ENCODE results near the gene TSPAN9.

The TSPAN9 gene

DNA sequence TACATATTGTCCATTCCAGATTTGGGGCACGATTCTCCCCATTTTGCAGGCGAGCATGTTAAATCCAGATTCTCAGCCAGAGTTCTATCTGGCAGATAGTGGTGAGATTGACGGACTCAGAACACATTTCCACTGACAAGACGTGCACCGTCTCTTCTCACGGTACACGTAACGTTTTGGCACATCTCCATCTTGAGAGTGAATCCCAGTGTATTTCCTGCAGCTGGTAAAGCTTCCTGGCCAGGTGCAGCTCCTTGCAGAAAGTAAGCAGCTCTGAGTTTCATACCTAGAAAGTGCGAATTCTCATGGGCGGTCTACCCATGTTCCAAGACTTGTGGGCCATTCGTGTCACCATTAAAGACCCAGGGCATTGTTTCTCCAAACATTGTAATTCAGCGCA lies 102.6 kb downstream of the TSPAN9 start:
- peaks cover 16% of the 10 kb centered on the region for H3K4me1 ChIP-seq (ENCODE audit: insufficient read depth, low read length)
- no peaks in the 10 kb centered on the region for H3K36me3 ChIP-seq (ENCODE audit: insufficient read depth, low read length)
- no peak overlapping the region for H3K9ac ChIP-seq (ENCODE audit: low read depth, low read length)
- no peaks in the 10 kb centered on the region for H3K9me3 ChIP-seq (ENCODE audit: control insufficient read depth, insufficient read depth, low read length)

DNA sequence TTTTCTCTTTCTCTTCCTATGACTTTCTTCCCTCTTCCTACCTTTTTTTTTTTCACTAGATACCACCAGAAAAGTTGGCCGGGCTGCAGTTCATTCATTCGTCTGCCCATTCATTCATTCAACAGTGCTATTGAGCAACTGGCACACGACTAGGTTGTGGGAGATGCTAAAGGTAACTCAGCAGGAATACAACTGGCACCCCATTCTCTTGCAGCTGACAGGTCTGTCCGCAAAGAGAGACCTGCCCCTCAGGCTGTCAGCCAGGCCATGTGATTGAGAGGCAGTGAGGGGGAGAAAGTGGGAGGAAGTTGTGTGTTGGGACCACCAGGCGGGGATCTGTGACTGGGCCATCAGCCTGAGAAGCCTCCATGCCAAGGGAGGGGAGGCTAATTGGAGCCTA lies 105.2 kb downstream of the TSPAN9 start:
- Histone ChIP-seq H3K9ac (ENCODE audit: low read depth, low read length) (no peak overlapping the region), H3K4me1 (ENCODE audit: insufficient read depth, low read length) (peaks cover 20% of the 10 kb centered on the region), H3K9me3 (ENCODE audit: control insufficient read depth, insufficient read depth, low read length) (no peaks in the 10 kb centered on the region), H3K36me3 (ENCODE audit: insufficient read depth, low read length) (no peaks in the 10 kb centered on the region)

DNA sequence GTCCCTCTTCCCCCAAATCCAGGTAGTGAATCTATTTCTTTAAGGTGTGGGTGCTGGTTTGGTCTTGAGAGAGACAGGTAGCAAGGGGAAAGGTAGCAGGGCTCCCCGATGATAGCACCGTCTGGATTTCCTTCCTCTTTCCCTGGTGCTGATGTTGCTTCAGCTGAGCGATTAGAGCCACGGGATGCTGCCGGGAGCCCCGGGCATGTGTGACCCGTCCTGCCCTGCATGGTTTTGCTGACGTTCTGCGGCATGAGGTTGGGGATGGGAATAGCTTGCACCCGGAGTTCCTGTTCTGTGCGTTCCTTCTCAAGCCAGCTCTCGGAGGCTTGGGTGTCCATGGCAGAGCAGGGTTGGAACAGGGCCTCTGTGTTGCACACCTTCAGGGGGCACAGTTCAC lies 107.3 kb downstream of the TSPAN9 start:
- Histone ChIP-seq H3K4me1 (ENCODE audit: insufficient read depth, low read length) (peaks cover 5% of the 10 kb centered on the region; the same call in 1 of the 2 replicates), H3K9me3 (ENCODE audit: control insufficient read depth, insufficient read depth, low read length) (no peaks in the 10 kb centered on the region), H3K36me3 (ENCODE audit: insufficient read depth, low read length) (no peaks in the 10 kb centered on the region)

GRCh38 chr12:3185260-3185870 lies 108.2 kb downstream of the TSPAN9 start:
- Histone ChIP-seq H3K36me3 (ENCODE audit: insufficient read depth, low read length) (no peaks in the 10 kb centered on the region), H3K9me3 (ENCODE audit: control insufficient read depth, insufficient read depth, low read length) (no peaks in the 10 kb centered on the region), H3K4me1 (ENCODE audit: insufficient read depth, low read length) (peaks cover 5% of the 10 kb centered on the region; the same call in 1 of the 2 replicates), H3K9ac (ENCODE audit: low read depth, low read length) (no peak overlapping the region)

More for the DNA sequence above, 107.3 kb downstream of the TSPAN9 start:
- H3K9ac ChIP-seq (ENCODE audit: low read depth, low read length), result no peak overlapping the region

GRCh38 chr12:3186546-3187215 lies 109.5 kb downstream of the TSPAN9 start:
- Histone ChIP-seq H3K9ac (ENCODE audit: low read depth, low read length) (no peak overlapping the region), H3K9me3 (ENCODE audit: control insufficient read depth, insufficient read depth, low read length) (no peaks in the 10 kb centered on the region), H3K36me3 (ENCODE audit: insufficient read depth, low read length) (no peaks in the 10 kb centered on the region), H3K4me1 (ENCODE audit: insufficient read depth, low read length) (peaks cover 5% of the 10 kb centered on the region; the same call in 1 of the 2 replicates)

DNA sequence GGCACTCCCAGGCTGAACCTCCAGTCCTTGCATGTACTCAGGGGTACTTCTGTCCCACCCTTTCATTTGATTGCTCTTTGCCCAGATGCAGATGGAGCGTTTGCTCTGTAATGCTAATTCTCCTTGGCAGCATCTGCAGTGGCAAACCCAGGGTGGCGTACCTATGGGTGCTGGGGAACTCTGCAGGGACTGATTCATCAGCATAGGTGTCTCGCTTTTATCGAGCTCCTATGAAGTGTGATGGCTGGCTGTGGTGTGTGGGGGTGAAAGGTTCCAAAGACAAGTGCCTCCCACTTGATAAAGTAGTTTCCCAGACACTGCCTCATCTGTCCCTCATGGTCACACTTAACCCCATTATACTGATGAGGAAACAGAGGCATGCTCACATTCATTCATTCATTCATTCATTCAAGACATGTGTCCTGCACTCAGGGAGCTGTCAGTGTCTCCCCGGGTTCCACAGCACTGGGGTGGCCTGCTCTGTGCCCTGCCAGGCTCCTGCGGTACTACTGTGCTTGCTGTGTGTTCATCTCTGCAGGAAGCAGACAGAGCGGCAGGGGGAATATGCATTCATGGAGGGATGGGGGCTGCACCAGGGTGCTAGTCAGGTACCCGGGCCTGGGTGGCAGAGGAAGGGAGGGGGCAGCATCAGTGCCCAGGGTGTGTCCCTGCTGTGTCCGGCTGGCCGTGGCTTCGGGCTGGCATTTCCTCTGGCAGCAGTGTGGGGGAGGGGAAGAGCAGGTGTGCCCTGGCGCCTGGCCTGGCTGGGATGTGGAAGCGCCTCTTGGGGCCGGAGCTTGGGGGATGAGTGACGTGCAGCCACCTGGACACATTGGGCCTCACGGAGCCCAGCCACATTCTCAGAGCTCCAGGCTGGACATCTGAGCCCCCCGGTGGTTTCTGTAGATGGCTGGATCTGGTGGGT lies 110.9 kb downstream of the TSPAN9 start:
- H3K36me3 ChIP-seq (ENCODE audit: insufficient read depth, low read length), result no peaks in the 10 kb centered on the region
- H3K9me3 ChIP-seq (ENCODE audit: control insufficient read depth, insufficient read depth, low read length), result no peaks in the 10 kb centered on the region
- peaks cover 5% of the 10 kb centered on the region; the same call in 1 of the 2 replicates for H3K4me1 ChIP-seq (ENCODE audit: insufficient read depth, low read length)

GRCh38 chr12:3189282-3189681 lies 112.1 kb downstream of the TSPAN9 start:
- Histone ChIP-seq H3K9me3 (ENCODE audit: control insufficient read depth, insufficient read depth, low read length) (no peaks in the 10 kb centered on the region), H3K36me3 (ENCODE audit: insufficient read depth, low read length) (no peaks in the 10 kb centered on the region), H3K9ac (ENCODE audit: low read depth, low read length) (no peak overlapping the region), H3K4me1 (ENCODE audit: insufficient read depth, low read length) (peaks cover 5% of the 10 kb centered on the region; the same call in 1 of the 2 replicates)

More for the DNA sequence above, 110.9 kb downstream of the TSPAN9 start:
- H3K9ac ChIP-seq (ENCODE audit: low read depth, low read length), result no peak overlapping the region

DNA sequence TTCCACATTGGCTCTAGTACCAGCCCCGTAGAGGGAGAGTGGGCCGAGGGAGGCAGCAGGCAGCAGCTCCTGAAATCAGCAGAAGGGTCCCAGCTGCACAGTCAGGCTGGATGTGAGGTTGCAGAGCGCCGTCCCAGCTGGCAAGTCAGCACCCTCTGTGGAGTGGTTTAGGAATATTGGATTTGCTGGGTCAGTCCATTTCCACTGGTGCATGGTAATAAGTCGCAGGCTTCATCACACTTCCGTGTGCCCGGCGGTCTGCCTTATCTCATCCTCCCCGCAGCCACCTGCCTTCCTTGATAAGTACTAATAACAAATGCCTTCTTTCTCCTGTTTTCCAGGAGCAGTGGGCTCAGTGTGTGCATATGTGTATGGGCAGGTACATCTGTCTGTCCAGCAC lies 112.9 kb downstream of the TSPAN9 start:
- H3K9me3 ChIP-seq (ENCODE audit: control insufficient read depth, insufficient read depth, low read length), result no peaks in the 10 kb centered on the region
- no peak overlapping the region for H3K9ac ChIP-seq (ENCODE audit: low read depth, low read length)
- H3K36me3 ChIP-seq (ENCODE audit: insufficient read depth, low read length), result no peaks in the 10 kb centered on the region
- no peaks in the 10 kb centered on the region for H3K4me1 ChIP-seq (ENCODE audit: insufficient read depth, low read length)

DNA sequence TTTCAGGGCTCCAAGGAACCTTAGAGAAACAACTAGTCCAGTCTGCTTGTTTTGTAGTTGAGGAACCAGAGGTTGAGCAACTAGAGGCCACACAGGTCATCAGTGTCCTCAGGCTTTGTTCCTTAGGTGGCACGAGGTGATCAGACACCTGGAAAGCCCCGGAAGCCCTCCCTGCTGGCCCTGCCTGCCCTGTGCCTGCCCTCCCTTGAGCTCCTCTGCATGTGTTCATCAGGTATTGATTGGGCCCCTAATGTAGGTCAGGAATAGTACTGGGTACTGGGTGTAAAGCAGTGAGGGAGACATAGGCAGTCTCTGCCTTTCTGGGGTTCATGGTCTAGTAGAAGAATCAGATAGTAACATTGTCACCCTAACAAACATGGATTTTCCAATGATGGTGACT lies 114.3 kb downstream of the TSPAN9 start:
- no peaks in the 10 kb centered on the region for H3K36me3 ChIP-seq (ENCODE audit: insufficient read depth, low read length)
- no peaks in the 10 kb centered on the region for H3K9me3 ChIP-seq (ENCODE audit: control insufficient read depth, insufficient read depth, low read length)
- H3K9ac ChIP-seq (ENCODE audit: low read depth, low read length), result no peak overlapping the region
- no peaks in the 10 kb centered on the region for H3K4me1 ChIP-seq (ENCODE audit: insufficient read depth, low read length)

DNA sequence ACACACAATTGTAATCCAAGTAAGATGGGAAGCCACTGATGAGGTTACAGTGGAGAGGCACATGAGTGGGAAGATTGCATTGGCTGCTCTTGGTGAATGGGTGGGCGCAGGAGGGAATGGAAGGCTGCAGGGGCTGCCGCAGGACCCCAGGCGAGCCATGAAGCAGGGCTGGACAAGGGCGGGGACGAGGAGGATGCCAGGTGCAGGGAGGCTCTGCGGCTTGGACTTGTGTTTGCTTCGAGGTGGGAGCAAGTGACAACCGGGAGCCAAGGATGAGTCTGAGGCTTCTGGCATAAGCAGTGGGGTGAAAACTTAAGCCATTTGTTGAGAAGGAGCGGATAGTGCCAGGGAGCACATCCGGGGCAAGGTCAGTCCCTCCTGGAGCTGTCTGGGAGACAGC lies 115.0 kb downstream of the TSPAN9 start:
- Histone ChIP-seq H3K9me3 (ENCODE audit: control insufficient read depth, insufficient read depth, low read length) (no peaks in the 10 kb centered on the region), H3K4me1 (ENCODE audit: insufficient read depth, low read length) (no peaks in the 10 kb centered on the region), H3K36me3 (ENCODE audit: insufficient read depth, low read length) (no peaks in the 10 kb centered on the region), H3K9ac (ENCODE audit: low read depth, low read length) (no peak overlapping the region)

DNA sequence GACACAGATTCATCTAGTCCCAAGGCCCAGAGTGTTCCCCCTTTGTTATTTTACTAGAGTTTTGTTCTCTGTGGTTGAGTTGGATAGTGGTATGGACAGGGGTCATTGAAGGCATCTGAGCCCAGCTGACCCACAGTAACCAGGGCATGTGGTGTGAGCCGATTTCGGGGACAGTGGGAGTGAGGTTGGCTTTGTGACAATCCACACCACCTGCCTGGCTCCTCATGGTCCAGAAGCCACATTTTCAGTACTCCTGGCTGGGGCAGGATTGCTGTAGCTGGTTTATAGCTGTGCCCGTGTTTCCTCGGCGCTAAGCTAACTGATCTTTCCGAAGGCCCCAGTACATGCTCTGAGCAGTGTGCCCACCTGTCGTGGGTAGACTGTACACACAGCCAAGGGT lies 116.0 kb downstream of the TSPAN9 start:
- Histone ChIP-seq H3K36me3 (ENCODE audit: insufficient read depth, low read length) (no peaks in the 10 kb centered on the region), H3K4me1 (ENCODE audit: insufficient read depth, low read length) (no peaks in the 10 kb centered on the region), H3K9me3 (ENCODE audit: control insufficient read depth, insufficient read depth, low read length) (no peaks in the 10 kb centered on the region), H3K9ac (ENCODE audit: low read depth, low read length) (no peak overlapping the region)

DNA sequence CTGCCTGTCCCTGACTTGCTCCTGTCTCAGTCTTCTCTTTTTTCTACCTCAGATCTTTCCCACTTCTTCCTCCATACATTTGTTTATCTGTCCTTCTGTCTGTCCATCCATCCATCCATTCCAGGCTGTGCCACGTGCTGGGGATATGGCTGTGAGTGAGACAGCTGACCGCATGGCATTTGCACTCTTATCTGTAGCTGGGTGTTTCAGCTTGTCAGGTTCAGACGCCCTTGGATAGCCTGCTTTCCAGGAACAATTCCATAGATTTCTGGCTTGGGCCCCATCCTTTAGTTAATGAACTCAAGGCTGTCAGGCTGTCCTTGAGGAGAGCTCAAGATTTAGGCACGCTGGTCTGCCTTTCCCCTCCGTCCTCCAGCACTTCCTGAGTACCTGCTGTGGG lies 116.6 kb downstream of the TSPAN9 start:
- no peaks in the 10 kb centered on the region for H3K9me3 ChIP-seq (ENCODE audit: control insufficient read depth, insufficient read depth, low read length)
- H3K9ac ChIP-seq (ENCODE audit: low read depth, low read length), result no peak overlapping the region
- no peaks in the 10 kb centered on the region for H3K36me3 ChIP-seq (ENCODE audit: insufficient read depth, low read length)
- H3K4me1 ChIP-seq (ENCODE audit: insufficient read depth, low read length), result no peaks in the 10 kb centered on the region

- no peaks in the 10 kb centered on the region for H3K36me3 ChIP-seq (ENCODE audit: insufficient read depth, low read length)
- no peak overlapping the region for H3K9ac ChIP-seq (ENCODE audit: low read depth, low read length)
- H3K4me1 ChIP-seq (ENCODE audit: insufficient read depth, low read length), result no peaks in the 10 kb centered on the region
- no peaks in the 10 kb centered on the region for H3K9me3 ChIP-seq (ENCODE audit: control insufficient read depth, insufficient read depth, low read length)
These were observed 118.2 kb downstream of the TSPAN9 start for GRCh38 chr12:3195337-3195736.

DNA sequence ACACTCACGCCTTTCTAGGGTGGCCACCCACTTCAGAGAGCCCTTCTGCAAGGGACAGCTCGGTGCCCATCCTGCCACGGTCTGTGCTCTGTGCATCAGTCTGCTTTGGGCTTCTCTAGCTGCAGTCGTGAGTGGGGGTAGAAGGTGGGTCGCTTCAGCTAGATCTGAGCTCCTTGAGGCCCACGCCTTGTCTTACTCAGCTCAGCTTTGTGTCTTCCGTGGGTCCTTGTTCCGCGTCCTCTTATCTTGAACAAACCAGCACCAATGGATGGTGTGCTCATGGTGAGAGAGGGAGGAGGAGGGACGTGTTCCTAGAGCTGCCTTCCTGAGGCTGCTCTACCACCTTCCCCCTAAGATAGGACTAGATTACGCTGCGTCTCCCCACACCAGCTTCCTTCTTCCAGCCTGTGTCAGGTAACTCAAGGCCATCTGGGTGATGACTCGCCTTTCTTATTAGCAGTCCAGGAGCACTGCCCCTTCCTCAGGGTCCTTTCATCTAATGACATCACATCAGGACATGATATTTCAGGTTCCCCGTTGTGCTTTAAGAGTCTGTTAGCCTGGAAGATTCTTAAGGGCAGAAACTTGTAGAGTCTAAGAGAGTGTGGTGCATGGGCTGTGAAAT lies 118.8 kb downstream of the TSPAN9 start:
- Histone ChIP-seq H3K9ac (ENCODE audit: low read depth, low read length) (no peak overlapping the region), H3K9me3 (ENCODE audit: control insufficient read depth, insufficient read depth, low read length) (no peaks in the 10 kb centered on the region), H3K36me3 (ENCODE audit: insufficient read depth, low read length) (no peaks in the 10 kb centered on the region), H3K4me1 (ENCODE audit: insufficient read depth, low read length) (peaks cover under 1% of the 10 kb centered on the region; the same call in 1 of the 2 replicates)

Data from ES-I3 (cell line).